Loucy (cell line): ENCODE measurements around the gene ITGB4.

Experiments used
- H2AFZ ChIP-seq: fragments of 200-600 bp; sonication (generic); 2 replicates; pipeline ENCODE4 v1.6.0; 2016; ENCODE audit warnings: antibody characterized with exemption, mild to moderate bottlenecking, low read length, moderate library complexity
- H3F3A ChIP-seq: fragments of 200-600 bp; 2 replicates; pipeline ENCODE4 v1.6.0; 2016; ENCODE audit warnings: antibody characterized with exemption, low read depth, mild to moderate bottlenecking
- H3K27me3 ChIP-seq: fragments of 200-600 bp; sonication (generic); 2 replicates; pipeline ENCODE4 v1.6.1; 2014; ENCODE audit warnings: low read length, mild to moderate bottlenecking; ENCODE audit not compliant: insufficient read depth, poor library complexity, severe bottlenecking
- H3K36me3 ChIP-seq: fragments of 200-600 bp; sonication (generic); 2 replicates; pipeline ENCODE4 v1.6.1; 2016; ENCODE audit warnings: low read length; ENCODE audit not compliant: insufficient read depth
- H3K4me1 ChIP-seq: fragments of 200-600 bp; sonication (generic); 2 replicates; pipeline ENCODE4 v1.5.1; 2014; ENCODE audit warnings: low read length, mild to moderate bottlenecking; ENCODE audit not compliant: insufficient read depth, poor library complexity, severe bottlenecking
- H3K4me2 ChIP-seq: fragments of 200-600 bp; sonication (generic); 2 replicates; pipeline ENCODE4 v1.6.0; 2014; ENCODE audit warnings: antibody characterized with exemption, low read length, low read depth, mild to moderate bottlenecking; ENCODE audit not compliant: poor library complexity, severe bottlenecking
- H3K4me3 ChIP-seq: fragments of 200-600 bp; sonication (generic); 2 replicates; pipeline ENCODE4 v1.5.1; 2014; ENCODE audit warnings: low read length, mild to moderate bottlenecking, mixed read lengths; ENCODE audit not compliant: poor library complexity, severe bottlenecking
- H3K79me2 ChIP-seq: fragments of 200-600 bp; sonication (generic); 2 replicates; pipeline ENCODE4 v1.6.1; 2014; ENCODE audit warnings: low read length; ENCODE audit not compliant: insufficient read depth
- H3K9ac ChIP-seq: fragments of 200-600 bp; sonication (generic); 2 replicates; pipeline ENCODE4 v1.6.0; 2014; ENCODE audit warnings: mild to moderate bottlenecking, low read depth, low read length, moderate library complexity; ENCODE audit not compliant: poor library complexity, severe bottlenecking
- H3K9me2 ChIP-seq: fragments of 200-600 bp; sonication (generic); replicated peaks from 2 replicates; pipeline ENCODE4 v1.6.1; 2016; ENCODE audit warnings: low read depth, low read length, mixed read lengths
- H3K9me3 ChIP-seq: fragments of 200-600 bp; sonication (generic); 2 replicates; pipeline ENCODE4 v1.6.1; 2014; ENCODE audit warnings: mild to moderate bottlenecking, antibody characterized with exemption, low read length, low read depth; ENCODE audit not compliant: insufficient read depth
- H4K20me1 ChIP-seq: fragments of 200-600 bp; sonication (generic); 2 replicates; pipeline ENCODE4 v1.6.0; 2014; ENCODE audit warnings: antibody characterized with exemption, low read length, mild to moderate bottlenecking; ENCODE audit not compliant: insufficient read depth, poor library complexity, severe bottlenecking
- CTCF ChIP-seq: fragments of 200-600 bp; sonication (generic); conservative IDR thresholded peaks from 2 replicates; pipeline ENCODE4 v1.5.1; 2014; ENCODE audit warnings: mild to moderate bottlenecking, antibody characterized with exemption, low read length
- EZH2phosphoT487 ChIP-seq: fragments of 200-600 bp; IDR thresholded peaks from 2 replicates; pipeline ENCODE4 v1.6.1; 2018; ENCODE audit warnings: antibody characterized with exemption, mild to moderate bottlenecking, moderate library complexity, borderline replicate concordance

ITGB4 gene

DNA sequence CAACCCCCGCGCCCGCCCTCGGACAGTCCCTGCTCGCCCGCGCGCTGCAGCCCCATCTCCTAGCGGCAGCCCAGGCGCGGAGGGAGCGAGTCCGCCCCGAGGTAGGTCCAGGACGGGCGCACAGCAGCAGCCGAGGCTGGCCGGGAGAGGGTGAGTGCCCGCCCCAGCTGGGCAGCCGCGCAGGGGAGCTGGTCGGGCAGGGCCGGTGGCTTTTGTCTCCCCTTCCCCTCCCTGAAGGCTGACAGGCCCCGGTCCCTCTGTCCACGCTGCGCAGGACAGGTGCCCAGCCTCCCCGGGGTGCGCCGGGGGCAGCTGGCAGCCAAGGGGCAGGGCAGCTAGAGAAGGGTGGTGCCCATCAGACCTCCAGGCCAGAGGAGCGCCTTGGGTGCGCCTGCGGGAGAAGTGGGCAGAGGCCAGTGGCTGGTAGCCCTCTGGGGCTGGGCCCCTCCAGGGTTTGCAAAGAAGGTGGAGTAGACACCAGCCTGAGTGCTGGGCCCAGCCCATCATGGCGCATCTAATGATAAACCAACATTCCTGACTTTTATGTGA is 278 bp downstream of the ITGB4 start:
- no peak overlapping the region for H3K4me2 ChIP-seq
- 0 out of 2 replicates have a peak overlapping the region, but pooled peaks have one; percentile 36 for H2AFZ ChIP-seq
- H3F3A ChIP-seq: no peaks in the 10 kb centered on the region
- H3K36me3 ChIP-seq: no peaks in the 10 kb centered on the region
- H3K9me3 ChIP-seq: no peaks in the 10 kb centered on the region
- H3K4me1 ChIP-seq: no peaks in the 10 kb centered on the region
- H4K20me1 ChIP-seq: no peaks in the 10 kb centered on the region
- no peaks in the 10 kb centered on the region for H3K79me2 ChIP-seq
- TF ChIP-seq CTCF: no peak
- no peak for TF ChIP-seq EZH2phosphoT487
- no peak overlapping the region for H3K9ac ChIP-seq
- no peaks in the 10 kb centered on the region for H3K27me3 ChIP-seq
- H3K4me3 ChIP-seq: no peak overlapping the region
- H3K9me2 ChIP-seq: no peaks in the 10 kb centered on the region

DNA sequence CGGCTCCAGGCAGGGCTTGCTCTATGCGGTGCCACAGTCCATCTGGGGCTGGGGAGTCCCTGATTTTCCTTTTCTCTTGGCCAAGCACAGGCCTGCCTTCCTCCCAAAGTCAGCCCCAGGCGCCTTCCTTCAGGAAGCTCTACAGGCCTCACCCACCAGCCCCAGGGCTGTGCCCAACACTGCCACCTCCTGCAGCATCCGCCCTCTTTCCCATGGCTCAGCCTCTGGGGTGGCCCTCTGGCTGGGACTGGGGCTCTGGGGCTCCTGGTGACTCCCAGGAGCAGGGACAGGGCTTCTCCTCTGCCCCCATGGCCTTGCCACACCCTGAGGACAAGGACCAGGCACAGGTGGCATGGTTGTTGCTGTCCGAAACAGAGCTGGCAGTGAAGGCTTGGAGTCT is 817 bp downstream of the ITGB4 start:
- no peak overlapping the region for H3K4me2 ChIP-seq
- no peak overlapping the region for H3K4me3 ChIP-seq
- no peak overlapping the region for H2AFZ ChIP-seq
- H3K4me1 ChIP-seq: no peaks in the 10 kb centered on the region
- no peaks in the 10 kb centered on the region for H3K9me3 ChIP-seq
- H3K27me3 ChIP-seq: no peaks in the 10 kb centered on the region
- H3K9me2 ChIP-seq: no peaks in the 10 kb centered on the region
- no peaks in the 10 kb centered on the region for H3F3A ChIP-seq
- H3K9ac ChIP-seq: no peak overlapping the region
- H3K36me3 ChIP-seq: no peaks in the 10 kb centered on the region
- H3K79me2 ChIP-seq: no peaks in the 10 kb centered on the region
- TF ChIP-seq EZH2phosphoT487 (no peak), CTCF (no peak)
- H4K20me1 ChIP-seq: no peaks in the 10 kb centered on the region

GRCh38 chr17:75722542-75723095 is 1.4 kb downstream of the ITGB4 start:
- H3F3A ChIP-seq: no peaks in the 10 kb centered on the region
- H3K9ac ChIP-seq: no peak overlapping the region
- H3K36me3 ChIP-seq: no peaks in the 10 kb centered on the region
- H4K20me1 ChIP-seq: no peaks in the 10 kb centered on the region
- H2AFZ ChIP-seq: no peak overlapping the region
- no peaks in the 10 kb centered on the region for H3K79me2 ChIP-seq
- no peak overlapping the region for H3K4me2 ChIP-seq
- H3K9me2 ChIP-seq: no peaks in the 10 kb centered on the region
- H3K4me3 ChIP-seq: no peak overlapping the region
- TF ChIP-seq EZH2phosphoT487: no peak
- TF ChIP-seq CTCF: no peak
- no peaks in the 10 kb centered on the region for H3K27me3 ChIP-seq
- H3K9me3 ChIP-seq: no peaks in the 10 kb centered on the region
- H3K4me1 ChIP-seq: no peaks in the 10 kb centered on the region
